ENCODE data around the gene BRINP3.
A peak's percentile ranks its signal among the peaks of the same experiment; 100 is the strongest.

BRINP3 gene

DNA sequence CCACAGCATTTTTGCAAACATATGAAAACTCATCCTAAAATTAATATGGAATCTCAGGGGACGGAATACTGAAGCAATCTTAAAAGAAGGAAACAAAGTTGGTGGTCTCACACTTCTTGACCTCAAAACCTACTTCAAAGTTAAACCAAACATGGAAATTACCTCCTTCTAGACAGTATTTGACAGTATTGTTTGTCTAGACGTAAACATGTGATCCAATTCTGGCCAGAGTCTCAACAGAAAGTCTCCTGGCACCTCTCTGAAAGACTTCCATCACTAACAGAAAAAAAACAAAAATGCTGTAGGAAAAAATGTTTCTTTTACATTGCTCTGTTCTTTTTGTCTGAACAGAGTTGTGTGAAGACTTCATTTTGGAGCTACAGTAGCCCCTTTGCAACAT lies 99.7 kb downstream of the BRINP3 start:
- DNase-seq (ENCODE audit: extremely low read depth, insufficient read length) = no peak
- Histone ChIP-seq H3K27me3 (replicated peaks; ENCODE audit: control insufficient read depth, insufficient read depth, low read length) (no peaks in the 10 kb centered on the region), H3K4me3 (replicated peaks; ENCODE audit: low read depth, low read length) (no peak overlapping the region), H3K36me3 (ENCODE audit: control insufficient read depth, insufficient read depth, low read length) (no peaks in the 10 kb centered on the region)
- TF ChIP-seq, protein P1, sequence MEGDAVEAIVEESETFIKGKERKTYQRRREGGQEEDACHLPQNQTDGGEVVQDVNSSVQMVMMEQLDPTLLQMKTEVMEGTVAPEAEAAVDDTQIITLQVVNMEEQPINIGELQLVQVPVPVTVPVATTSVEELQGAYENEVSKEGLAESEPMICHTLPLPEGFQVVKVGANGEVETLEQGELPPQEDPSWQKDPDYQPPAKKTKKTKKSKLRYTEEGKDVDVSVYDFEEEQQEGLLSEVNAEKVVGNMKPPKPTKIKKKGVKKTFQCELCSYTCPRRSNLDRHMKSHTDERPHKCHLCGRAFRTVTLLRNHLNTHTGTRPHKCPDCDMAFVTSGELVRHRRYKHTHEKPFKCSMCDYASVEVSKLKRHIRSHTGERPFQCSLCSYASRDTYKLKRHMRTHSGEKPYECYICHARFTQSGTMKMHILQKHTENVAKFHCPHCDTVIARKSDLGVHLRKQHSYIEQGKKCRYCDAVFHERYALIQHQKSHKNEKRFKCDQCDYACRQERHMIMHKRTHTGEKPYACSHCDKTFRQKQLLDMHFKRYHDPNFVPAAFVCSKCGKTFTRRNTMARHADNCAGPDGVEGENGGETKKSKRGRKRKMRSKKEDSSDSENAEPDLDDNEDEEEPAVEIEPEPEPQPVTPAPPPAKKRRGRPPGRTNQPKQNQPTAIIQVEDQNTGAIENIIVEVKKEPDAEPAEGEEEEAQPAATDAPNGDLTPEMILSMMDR (IDR thresholded peaks at IDR 0.05; ENCODE audit: insufficient read depth, low read length, poor library complexity, severe bottlenecking) = no peak

DNA sequence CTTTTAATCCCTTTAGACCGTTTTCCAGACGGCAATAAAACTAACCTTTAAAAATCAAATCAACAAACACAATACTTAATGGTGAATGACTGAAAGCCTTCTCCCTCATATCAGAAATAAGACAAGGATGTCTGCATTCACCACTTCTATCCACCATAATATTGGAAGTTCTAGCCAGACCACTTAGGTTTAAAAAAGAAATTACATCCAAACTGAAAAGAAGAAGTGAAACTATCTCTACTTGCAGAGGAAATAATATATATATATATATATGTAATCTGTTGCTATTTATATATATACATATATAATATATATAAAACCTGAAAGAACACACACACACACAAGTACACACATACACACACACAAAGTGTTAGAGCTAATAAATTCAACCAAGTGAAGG lies 100.4 kb downstream of the BRINP3 start:
- Histone ChIP-seq H3K27me3 (replicated peaks; ENCODE audit: control insufficient read depth, insufficient read depth, low read length) (no peaks in the 10 kb centered on the region), H3K4me3 (replicated peaks; ENCODE audit: low read depth, low read length) (no peak overlapping the region), H3K36me3 (ENCODE audit: control insufficient read depth, insufficient read depth, low read length) (no peaks in the 10 kb centered on the region)
- TF ChIP-seq, protein P1 (IDR thresholded peaks at IDR 0.05; ENCODE audit: insufficient read depth, low read length, poor library complexity, severe bottlenecking) = no peak
- peak; percentile 9 for DNase-seq (ENCODE audit: extremely low read depth, insufficient read length)

DNA sequence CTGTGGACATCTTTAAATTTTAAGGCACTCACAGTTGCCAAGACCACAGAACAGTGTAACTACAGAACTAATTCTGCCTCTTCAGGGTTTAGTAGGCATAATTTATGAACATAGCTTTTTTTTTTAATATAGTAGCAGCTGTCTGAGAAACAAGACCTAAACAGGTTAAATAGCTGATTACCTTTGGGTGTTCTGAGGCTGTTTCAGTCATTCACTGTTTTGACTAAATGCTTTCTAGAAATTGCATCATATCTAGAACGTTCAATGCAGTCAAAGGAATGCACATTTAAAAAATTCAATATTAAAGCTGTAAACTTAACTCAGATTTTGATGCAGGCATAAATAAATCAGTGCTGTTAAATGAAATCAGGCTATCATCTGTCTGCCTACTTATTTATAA lies 101.6 kb downstream of the BRINP3 start:
- Histone ChIP-seq H3K36me3 (ENCODE audit: control insufficient read depth, insufficient read depth, low read length) (no peaks in the 10 kb centered on the region), H3K4me3 (replicated peaks; ENCODE audit: low read depth, low read length) (no peak overlapping the region), H3K27me3 (replicated peaks; ENCODE audit: control insufficient read depth, insufficient read depth, low read length) (no peaks in the 10 kb centered on the region)
- TF ChIP-seq, protein P1 (IDR thresholded peaks at IDR 0.05; ENCODE audit: insufficient read depth, low read length, poor library complexity, severe bottlenecking) = no peak
- peak; percentile 4 for DNase-seq (ENCODE audit: extremely low read depth, insufficient read length)

DNA sequence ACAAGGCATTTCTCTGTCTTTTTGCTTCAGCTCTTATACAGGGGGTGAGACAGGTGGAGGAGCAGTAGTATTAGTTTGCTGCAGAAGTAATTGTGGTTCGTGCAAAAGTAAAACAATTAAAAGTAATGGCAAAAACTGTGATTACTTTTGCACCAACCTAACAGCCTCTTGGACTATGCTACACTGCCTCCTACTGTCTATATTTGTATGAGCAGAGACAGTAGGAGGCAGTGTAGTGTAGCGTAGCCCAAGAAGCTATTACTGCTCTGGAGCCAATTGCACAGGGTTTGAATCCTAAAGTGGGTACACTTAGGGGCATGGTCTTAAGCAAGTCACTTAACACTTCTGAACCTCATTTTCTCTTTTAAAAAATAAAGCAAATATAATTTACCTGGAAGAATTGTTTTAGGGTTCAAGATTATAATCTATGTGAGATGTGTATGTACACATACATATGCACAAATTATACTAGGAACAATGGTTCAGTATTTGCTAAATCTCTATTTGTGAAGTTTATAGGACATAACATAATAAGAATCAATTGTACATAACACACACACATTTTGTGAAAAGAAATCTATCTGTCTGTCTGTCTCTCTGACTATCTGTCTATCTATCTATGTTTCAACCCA lies 103.8 kb downstream of the BRINP3 start:
- no peak for DNase-seq (ENCODE audit: extremely low read depth, insufficient read length)
- H3K36me3 ChIP-seq (ENCODE audit: control insufficient read depth, insufficient read depth, low read length) = no peaks in the 10 kb centered on the region
- TF ChIP-seq, protein P1 (IDR thresholded peaks at IDR 0.05; ENCODE audit: insufficient read depth, low read length, poor library complexity, severe bottlenecking) = peak; percentile 70
- no peak overlapping the region for H3K4me3 ChIP-seq (replicated peaks; ENCODE audit: low read depth, low read length)
- H3K27me3 ChIP-seq (replicated peaks; ENCODE audit: control insufficient read depth, insufficient read depth, low read length) = no peaks in the 10 kb centered on the region

DNA sequence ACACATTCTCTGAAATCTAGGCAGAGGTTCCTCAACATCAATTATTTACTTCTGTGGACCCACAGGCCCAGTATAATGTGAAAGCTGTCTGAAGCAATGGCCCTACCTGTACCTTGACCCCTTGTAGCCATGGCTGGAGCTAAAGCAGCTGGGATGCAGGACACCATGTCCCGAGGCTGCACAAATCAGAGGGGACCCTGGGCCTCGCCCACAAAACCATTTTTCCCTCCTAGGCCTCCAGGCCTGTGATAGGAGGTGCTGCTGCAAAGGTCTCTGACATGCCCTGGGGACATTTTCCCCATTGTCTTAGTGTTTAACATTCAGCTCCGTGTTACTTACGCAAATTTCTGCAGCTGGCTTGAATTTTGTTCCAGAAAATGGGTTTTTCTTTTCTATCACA lies 110.5 kb downstream of the BRINP3 start:
- TF ChIP-seq, protein P1 (IDR thresholded peaks at IDR 0.05; ENCODE audit: insufficient read depth, low read length, poor library complexity, severe bottlenecking) = no peak

DNA sequence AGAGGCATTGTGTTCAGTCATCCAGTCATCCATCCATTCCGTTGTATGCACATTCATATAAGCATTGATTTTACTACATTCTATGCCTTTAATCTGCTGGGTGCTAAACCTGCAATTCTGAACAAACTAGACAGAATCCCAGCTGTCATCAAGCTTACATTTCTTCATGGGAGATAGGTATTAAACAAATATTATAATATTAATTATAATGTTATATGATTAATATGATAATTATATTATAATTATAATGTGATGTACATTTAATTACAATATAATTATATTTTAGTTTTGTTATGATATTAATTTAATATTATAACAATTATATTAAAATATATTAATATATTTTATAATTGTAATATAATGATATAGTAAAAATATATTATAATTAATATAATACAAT lies 112.4 kb downstream of the BRINP3 start:
- DNase-seq (ENCODE audit: extremely low read depth, insufficient read length) = no peak
- TF ChIP-seq, protein P1 (IDR thresholded peaks at IDR 0.05; ENCODE audit: insufficient read depth, low read length, poor library complexity, severe bottlenecking) = no peak
- no peak overlapping the region for H3K4me3 ChIP-seq (replicated peaks; ENCODE audit: low read depth, low read length)
- no peaks in the 10 kb centered on the region for H3K36me3 ChIP-seq (ENCODE audit: control insufficient read depth, insufficient read depth, low read length)
- no peaks in the 10 kb centered on the region for H3K27me3 ChIP-seq (replicated peaks; ENCODE audit: control insufficient read depth, insufficient read depth, low read length)

More for the DNA sequence above, 110.5 kb downstream of the BRINP3 start:
- no peaks in the 10 kb centered on the region for H3K27me3 ChIP-seq (replicated peaks; ENCODE audit: control insufficient read depth, insufficient read depth, low read length)
- H3K4me3 ChIP-seq (replicated peaks; ENCODE audit: low read depth, low read length) = no peak overlapping the region
- no peak for DNase-seq (ENCODE audit: extremely low read depth, insufficient read length)
- H3K36me3 ChIP-seq (ENCODE audit: control insufficient read depth, insufficient read depth, low read length) = no peaks in the 10 kb centered on the region
